Skin epidermis (tissue), 12 donors: ENCODE measurements around the gene CNGB1.
"Not testable (repeated sequence)": the region's sequence is repeated elsewhere in the genome, so short reads cannot be mapped to it uniquely, and the experiment has no call there.

Source experiments
- H3K27ac ChIP-seq, 21 experiments: fragments of 200-600 bp; sonication (generic) in 11 of 21; one replicate each; pipeline ENCODE4 v1.5.0; 2020; ENCODE audit warnings: mild to moderate bottlenecking in 3 of 21, inconsistent platforms in 2 of 21, moderate library complexity in 2 of 21
- H3K4me3 ChIP-seq, 7 experiments: fragments of 200-600 bp; sonication (generic) in 2 of 7; one replicate each; pipeline ENCODE4 v1.5.0; 2020; ENCODE audit warnings: inconsistent platforms in 2 of 7, mild to moderate bottlenecking in 2 of 7, moderate library complexity in 1 of 7

Gene CNGB1

GRCh38 chr16:57848181-57848580, 122.7 kb downstream of the CNGB1 start:
- Histone ChIP-seq H3K4me3 (no peak overlapping the region), H3K27ac (no peak overlapping the region)

GRCh38 chr16:57846931-57847330, 124.0 kb downstream of the CNGB1 start:
- not testable (repeated sequence) for H3K4me3 ChIP-seq, H3K27ac ChIP-seq

GRCh38 chr16:57846078-57846697, 124.7 kb downstream of the CNGB1 start:
- Histone ChIP-seq H3K27ac (no peak overlapping the region), H3K4me3 (no peak overlapping the region)

GRCh38 chr16:57845115-57845514, 125.8 kb downstream of the CNGB1 start:
- Histone ChIP-seq H3K4me3 (no peak overlapping the region), H3K27ac (no peak overlapping the region)

GRCh38 chr16:57844416-57845030, 126.4 kb downstream of the CNGB1 start:
- Histone ChIP-seq H3K4me3 (no peak overlapping the region), H3K27ac (no peak overlapping the region)

GRCh38 chr16:57843400-57843799, 127.5 kb downstream of the CNGB1 start:
- no peak overlapping the region for H3K4me3 ChIP-seq
- no peak overlapping the region for H3K27ac ChIP-seq

- Histone ChIP-seq H3K27ac (no peak overlapping the region), H3K4me3 (no peak overlapping the region)
These were observed 128.3 kb downstream of the CNGB1 start for GRCh38 chr16:57842601-57843000.

- no peak overlapping the region for H3K4me3 ChIP-seq
- no peak overlapping the region for H3K27ac ChIP-seq
These were observed 130.1 kb downstream of the CNGB1 start for GRCh38 chr16:57840833-57841232.

GRCh38 chr16:57838161-57838560, 132.8 kb downstream of the CNGB1 start:
- no peak overlapping the region for H3K27ac ChIP-seq

GRCh38 chr16:57837305-57838125, 133.4 kb downstream of the CNGB1 start:
- H3K27ac ChIP-seq, result no peak overlapping the region
- no peak overlapping the region for H3K4me3 ChIP-seq

More at GRCh38 chr16:57838161-57838560, 132.8 kb downstream of the CNGB1 start:
- no peak overlapping the region for H3K4me3 ChIP-seq

- peak overlapping the region in 5 of 21 experiments; percentile 2 to 60 (median 41) for H3K27ac ChIP-seq
- not testable (repeated sequence) for H3K4me3 ChIP-seq
These were observed 135.5 kb downstream of the CNGB1 start for GRCh38 chr16:57835439-57835838.

GRCh38 chr16:57834936-57835335, 136.0 kb downstream of the CNGB1 start:
- Histone ChIP-seq H3K27ac (peak overlapping the region in 6 of 21 experiments; percentile 18 to 60 (median 42)), H3K4me3 (no peak overlapping the region)
